ENCODE data around the gene ARL15. TPM values are rescaled to one million over a fixed set of nuclear protein-coding genes. Genes with fewer than 3 reads are reported as not detected.

Gene ARL15
- polyA plus RNA-seq, 1 of the 3 experiments (the other 2 are of a cell fraction): 6.4 TPM

DNA sequence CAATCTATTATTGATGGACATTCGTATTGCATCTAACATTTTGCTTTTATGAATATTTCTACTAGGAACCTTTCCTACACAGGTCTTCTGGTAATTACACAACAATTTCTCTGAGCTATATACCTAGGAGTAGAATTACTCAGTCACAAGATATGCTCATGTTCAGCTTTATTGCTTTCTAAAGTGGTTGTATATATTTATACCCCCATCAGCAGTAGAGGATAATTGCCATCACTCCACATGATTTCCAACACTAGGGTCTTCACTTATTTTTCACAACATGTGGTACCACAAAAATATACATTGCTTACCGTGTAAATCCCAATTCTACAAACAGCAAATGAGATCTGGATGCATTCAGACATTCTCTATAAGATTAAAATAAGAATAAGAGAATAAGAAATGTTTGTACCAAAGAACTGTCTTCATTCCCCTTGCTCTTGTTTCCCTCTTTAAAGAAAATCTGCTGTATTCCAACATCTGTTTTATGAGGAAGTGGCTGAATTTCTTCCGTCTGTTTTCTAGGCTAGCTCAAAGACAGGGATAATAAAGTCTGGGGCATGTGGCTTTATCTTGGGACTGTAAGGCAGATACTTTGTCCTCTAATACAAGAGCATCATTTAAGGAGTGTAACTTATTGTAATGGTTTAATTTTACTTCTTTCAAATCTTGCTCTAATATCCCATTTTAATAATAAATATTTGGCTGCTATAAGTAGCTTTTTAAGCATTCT is 28.2 kb downstream of the ARL15 start:
- no peaks in the 10 kb centered on the region for H3K36me3 ChIP-seq (replicated peaks in 1 of 2; ENCODE audit: control insufficient read depth in 1 of 2, insufficient read depth in 2 of 2, low read length in 1 of 2)
- POLR2A ChIA-PET: no interaction called here
- DNase-seq: no peak
- no peak overlapping the region for H3K9ac ChIP-seq
- no peak for TF ChIP-seq FOXM1 (IDR thresholded peaks at IDR 0.05; ENCODE audit: low read depth)
- TF ChIP-seq YY1 (IDR thresholded peaks at IDR 0.05; ENCODE audit: low read depth): no peak
- TF ChIP-seq, protein P1, sequence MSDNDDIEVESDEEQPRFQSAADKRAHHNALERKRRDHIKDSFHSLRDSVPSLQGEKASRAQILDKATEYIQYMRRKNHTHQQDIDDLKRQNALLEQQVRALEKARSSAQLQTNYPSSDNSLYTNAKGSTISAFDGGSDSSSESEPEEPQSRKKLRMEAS (IDR thresholded peaks at IDR 0.05; ENCODE audit: low read depth): no peak
- TF ChIP-seq, protein P2, sequence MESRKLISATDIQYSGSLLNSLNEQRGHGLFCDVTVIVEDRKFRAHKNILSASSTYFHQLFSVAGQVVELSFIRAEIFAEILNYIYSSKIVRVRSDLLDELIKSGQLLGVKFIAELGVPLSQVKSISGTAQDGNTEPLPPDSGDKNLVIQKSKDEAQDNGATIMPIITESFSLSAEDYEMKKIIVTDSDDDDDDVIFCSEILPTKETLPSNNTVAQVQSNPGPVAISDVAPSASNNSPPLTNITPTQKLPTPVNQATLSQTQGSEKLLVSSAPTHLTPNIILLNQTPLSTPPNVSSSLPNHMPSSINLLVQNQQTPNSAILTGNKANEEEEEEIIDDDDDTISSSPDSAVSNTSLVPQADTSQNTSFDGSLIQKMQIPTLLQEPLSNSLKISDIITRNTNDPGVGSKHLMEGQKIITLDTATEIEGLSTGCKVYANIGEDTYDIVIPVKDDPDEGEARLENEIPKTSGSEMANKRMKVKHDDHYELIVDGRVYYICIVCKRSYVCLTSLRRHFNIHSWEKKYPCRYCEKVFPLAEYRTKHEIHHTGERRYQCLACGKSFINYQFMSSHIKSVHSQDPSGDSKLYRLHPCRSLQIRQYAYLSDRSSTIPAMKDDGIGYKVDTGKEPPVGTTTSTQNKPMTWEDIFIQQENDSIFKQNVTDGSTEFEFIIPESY (IDR thresholded peaks at IDR 0.05; ENCODE audit: borderline replicate concordance, low read depth): no peak
- TF ChIP-seq MEF2A (IDR thresholded peaks at IDR 0.05; ENCODE audit: borderline replicate concordance, low read depth): no peak
- no peak for TF ChIP-seq GABPA (IDR thresholded peaks at IDR 0.05; ENCODE audit: low read depth)
- WGBS (ENCODE audit: low lambda C conversion rate): 84% methylated on average over 3 of the region's 3 CpGs
- no peak overlapping the region for H3K27ac ChIP-seq (ENCODE audit: low read depth in 2 of 2, low read length in 1 of 2)
- no peak overlapping the region for H3K4me3 ChIP-seq (ENCODE audit: low read depth in 2 of 2, low read length in 1 of 2)
- H3K9me3 ChIP-seq: no peaks in the 10 kb centered on the region
- no peaks in the 10 kb centered on the region for H3K9me2 ChIP-seq
- CTCF ChIA-PET: interaction anchor here (1.1 kb wide), 1 partner anchor 208 kb away, joined by 3 read pairs; no protein-coding TSS in a partner anchor
- H3F3A ChIP-seq (replicated peaks; ENCODE audit: insufficient read depth): no peaks in the 10 kb centered on the region
- no peaks in the 10 kb centered on the region for H3K4me1 ChIP-seq (ENCODE audit: control insufficient read depth in 1 of 2, insufficient read depth in 2 of 2, low read depth in 1 of 2, low read length in 1 of 2)
- no peaks in the 10 kb centered on the region for H4K20me1 ChIP-seq (ENCODE audit: insufficient read depth)
- H3K4me2 ChIP-seq: no peak overlapping the region
- no peaks in the 10 kb centered on the region for H3K27me3 ChIP-seq (ENCODE audit: insufficient read depth)
- H3K79me2 ChIP-seq (ENCODE audit: insufficient read depth): no peaks in the 10 kb centered on the region; the same call in 1 of the 2 replicates
- no peak overlapping the region for H2AFZ ChIP-seq (ENCODE audit: low read depth)

DNA sequence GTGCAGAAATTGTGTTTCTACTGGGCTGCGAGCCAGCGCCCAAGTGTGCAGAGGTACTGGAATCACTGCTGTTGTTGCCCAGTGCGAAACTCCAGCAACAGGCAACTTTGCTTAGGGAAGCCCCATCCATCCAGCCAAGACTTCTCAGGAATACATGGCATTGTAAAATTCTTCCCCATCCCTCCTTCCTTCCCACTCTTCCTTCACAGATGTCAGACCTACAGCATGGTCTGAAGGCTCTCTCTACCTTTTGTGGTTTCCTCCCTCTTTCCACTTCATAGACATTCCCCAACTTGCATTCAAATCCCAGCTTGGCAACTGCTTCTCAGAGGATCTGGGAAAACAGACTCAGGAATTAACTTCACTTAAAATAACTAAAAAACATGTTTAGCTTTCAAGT is 30.4 kb downstream of the ARL15 start:
- ChIA-PET POLR2A (no interaction called here), CTCF (no interaction called here)
- H3F3A ChIP-seq (replicated peaks; ENCODE audit: insufficient read depth): no peaks in the 10 kb centered on the region
- H3K4me3 ChIP-seq (ENCODE audit: low read depth in 2 of 2, low read length in 1 of 2): no peak overlapping the region
- no peak for DNase-seq
- H3K27ac ChIP-seq (ENCODE audit: low read depth in 2 of 2, low read length in 1 of 2): no peak overlapping the region
- H3K4me2 ChIP-seq: no peak overlapping the region
- H3K9me2 ChIP-seq: no peaks in the 10 kb centered on the region
- no peak overlapping the region for H3K9ac ChIP-seq
- no peaks in the 10 kb centered on the region for H3K9me3 ChIP-seq
- no peaks in the 10 kb centered on the region for H3K27me3 ChIP-seq (ENCODE audit: insufficient read depth)
- WGBS (ENCODE audit: low lambda C conversion rate): no CpG with 5 or more reads among the region's 3 CpGs
- H2AFZ ChIP-seq (ENCODE audit: low read depth): no peak overlapping the region
- H3K79me2 ChIP-seq (ENCODE audit: insufficient read depth): no peaks in the 10 kb centered on the region
- H3K4me1 ChIP-seq (ENCODE audit: control insufficient read depth in 1 of 2, insufficient read depth in 2 of 2, low read depth in 1 of 2, low read length in 1 of 2): no peaks in the 10 kb centered on the region
- TF ChIP-seq NFIC (IDR thresholded peaks at IDR 0.05; ENCODE audit: borderline replicate concordance) (no peak), EP300 (IDR thresholded peaks at IDR 0.05; ENCODE audit: borderline replicate concordance in 1 of 2, low read depth in 1 of 2, low read length in 1 of 2) (no peak), JUND (IDR thresholded peaks at IDR 0.05) (no peak), POLR2AphosphoS5 (IDR thresholded peaks at IDR 0.05; ENCODE audit: low read depth, low read length) (no peak), SIN3A (IDR thresholded peaks at IDR 0.05; ENCODE audit: borderline replicate concordance, low read depth, low read length) (no peak), RCOR1 (IDR thresholded peaks at IDR 0.05; ENCODE audit: low read length) (no peak), RFX5 (IDR thresholded peaks at IDR 0.05; ENCODE audit: low read length) (no peak), RAD21 (IDR thresholded peaks at IDR 0.05; ENCODE audit: low read length) (no peak), FOXM1 (IDR thresholded peaks at IDR 0.05; ENCODE audit: low read depth) (no peak), FOXJ3 (CRISPR knock-in tag; IDR thresholded peaks at IDR 0.05) (no peak), TEAD4 (IDR thresholded peaks at IDR 0.05; ENCODE audit: borderline replicate concordance, insufficient read depth) (no peak)
- TF ChIP-seq, protein P3, sequence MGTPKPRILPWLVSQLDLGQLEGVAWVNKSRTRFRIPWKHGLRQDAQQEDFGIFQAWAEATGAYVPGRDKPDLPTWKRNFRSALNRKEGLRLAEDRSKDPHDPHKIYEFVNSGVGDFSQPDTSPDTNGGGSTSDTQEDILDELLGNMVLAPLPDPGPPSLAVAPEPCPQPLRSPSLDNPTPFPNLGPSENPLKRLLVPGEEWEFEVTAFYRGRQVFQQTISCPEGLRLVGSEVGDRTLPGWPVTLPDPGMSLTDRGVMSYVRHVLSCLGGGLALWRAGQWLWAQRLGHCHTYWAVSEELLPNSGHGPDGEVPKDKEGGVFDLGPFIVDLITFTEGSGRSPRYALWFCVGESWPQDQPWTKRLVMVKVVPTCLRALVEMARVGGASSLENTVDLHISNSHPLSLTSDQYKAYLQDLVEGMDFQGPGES (IDR thresholded peaks at IDR 0.05; ENCODE audit: low read depth, low read length): no peak
- TF ChIP-seq, protein P4, sequence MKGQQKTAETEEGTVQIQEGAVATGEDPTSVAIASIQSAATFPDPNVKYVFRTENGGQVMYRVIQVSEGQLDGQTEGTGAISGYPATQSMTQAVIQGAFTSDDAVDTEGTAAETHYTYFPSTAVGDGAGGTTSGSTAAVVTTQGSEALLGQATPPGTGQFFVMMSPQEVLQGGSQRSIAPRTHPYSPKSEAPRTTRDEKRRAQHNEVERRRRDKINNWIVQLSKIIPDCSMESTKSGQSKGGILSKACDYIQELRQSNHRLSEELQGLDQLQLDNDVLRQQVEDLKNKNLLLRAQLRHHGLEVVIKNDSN (IDR thresholded peaks at IDR 0.05; ENCODE audit: borderline replicate concordance, low read depth): no peak
- TF ChIP-seq, protein P5, sequence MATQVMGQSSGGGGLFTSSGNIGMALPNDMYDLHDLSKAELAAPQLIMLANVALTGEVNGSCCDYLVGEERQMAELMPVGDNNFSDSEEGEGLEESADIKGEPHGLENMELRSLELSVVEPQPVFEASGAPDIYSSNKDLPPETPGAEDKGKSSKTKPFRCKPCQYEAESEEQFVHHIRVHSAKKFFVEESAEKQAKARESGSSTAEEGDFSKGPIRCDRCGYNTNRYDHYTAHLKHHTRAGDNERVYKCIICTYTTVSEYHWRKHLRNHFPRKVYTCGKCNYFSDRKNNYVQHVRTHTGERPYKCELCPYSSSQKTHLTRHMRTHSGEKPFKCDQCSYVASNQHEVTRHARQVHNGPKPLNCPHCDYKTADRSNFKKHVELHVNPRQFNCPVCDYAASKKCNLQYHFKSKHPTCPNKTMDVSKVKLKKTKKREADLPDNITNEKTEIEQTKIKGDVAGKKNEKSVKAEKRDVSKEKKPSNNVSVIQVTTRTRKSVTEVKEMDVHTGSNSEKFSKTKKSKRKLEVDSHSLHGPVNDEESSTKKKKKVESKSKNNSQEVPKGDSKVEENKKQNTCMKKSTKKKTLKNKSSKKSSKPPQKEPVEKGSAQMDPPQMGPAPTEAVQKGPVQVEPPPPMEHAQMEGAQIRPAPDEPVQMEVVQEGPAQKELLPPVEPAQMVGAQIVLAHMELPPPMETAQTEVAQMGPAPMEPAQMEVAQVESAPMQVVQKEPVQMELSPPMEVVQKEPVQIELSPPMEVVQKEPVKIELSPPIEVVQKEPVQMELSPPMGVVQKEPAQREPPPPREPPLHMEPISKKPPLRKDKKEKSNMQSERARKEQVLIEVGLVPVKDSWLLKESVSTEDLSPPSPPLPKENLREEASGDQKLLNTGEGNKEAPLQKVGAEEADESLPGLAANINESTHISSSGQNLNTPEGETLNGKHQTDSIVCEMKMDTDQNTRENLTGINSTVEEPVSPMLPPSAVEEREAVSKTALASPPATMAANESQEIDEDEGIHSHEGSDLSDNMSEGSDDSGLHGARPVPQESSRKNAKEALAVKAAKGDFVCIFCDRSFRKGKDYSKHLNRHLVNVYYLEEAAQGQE (IDR thresholded peaks at IDR 0.05; ENCODE audit: low read depth, low read length): no peak
- no peaks in the 10 kb centered on the region for H3K36me3 ChIP-seq (replicated peaks in 1 of 2; ENCODE audit: control insufficient read depth in 1 of 2, insufficient read depth in 2 of 2, low read length in 1 of 2)
- no peaks in the 10 kb centered on the region for H4K20me1 ChIP-seq (ENCODE audit: insufficient read depth)

All from SK-N-SH (cell line).